CD8-positive, alpha-beta memory T cell (primary cell): ENCODE data around the gene MAML2. TPM values are rescaled to one million over a fixed set of nuclear protein-coding genes. Genes with fewer than 3 reads are reported as not detected.

Source experiments
- CTCF ChIA-PET: fragments of 350-600 bp; sonication (Branson Sonifier 250); formaldehyde crosslinking; loops from one replicate; lab custom pipeline; 2021; ENCODE audit warnings: antibody characterized with exemption; lab: Charles Lee
- POLR2A ChIA-PET: fragments of 350-600 bp; sonication (Branson Sonifier 250); formaldehyde crosslinking; loops from one replicate; lab custom pipeline; 2021; ENCODE audit warnings: antibody characterized with exemption; lab: Charles Lee
- DNase-seq, 5 donors: peaks; one replicate each; pipeline versions ENCODE4 v3.0.0 to v3.0.0-alpha.2; 2020 to 2022; ENCODE audit warnings: mixed read lengths in 1 of 5
- H3K27ac ChIP-seq: one replicate; pipeline ENCODE4 v1.7.0; 2013; ENCODE audit warnings: low read depth, mild to moderate bottlenecking, low read length, moderate library complexity
- H3K27me3 ChIP-seq: 2 replicates; pipeline ENCODE4 v1.7.0; 2013; ENCODE audit warnings: low read length, mild to moderate bottlenecking; ENCODE audit not compliant: insufficient read depth, poor library complexity, severe bottlenecking
- H3K36me3 ChIP-seq: 2 replicates; pipeline ENCODE4 v1.7.0; 2013; ENCODE audit warnings: mild to moderate bottlenecking, low read length, moderate library complexity; ENCODE audit not compliant: insufficient read depth
- H3K4me1 ChIP-seq: 2 replicates; pipeline ENCODE4 v1.7.0; 2013; ENCODE audit warnings: mild to moderate bottlenecking, low read length, moderate library complexity; ENCODE audit not compliant: insufficient read depth
- H3K4me3 ChIP-seq: 2 replicates; pipeline ENCODE4 v1.7.0; 2013; ENCODE audit warnings: mild to moderate bottlenecking, low read length
- H3K9me3 ChIP-seq: 2 replicates; pipeline ENCODE4 v1.7.0; 2013; ENCODE audit warnings: mild to moderate bottlenecking, low read length
- H3K27ac Mint-ChIP-seq, 8 donors: one replicate each; pipeline ENCODE4 v1.8.0; 2020 to 2021; ENCODE audit warnings: mixed read lengths in 8 of 8, mild to moderate bottlenecking in 6 of 8, inconsistent platforms in 3 of 8, moderate library complexity in 3 of 8
- H3K27me3 Mint-ChIP-seq, 2 donors: one replicate each; pipeline ENCODE4 v1.8.0; 2020 to 2021; ENCODE audit warnings: mixed read lengths in 2 of 2, mild to moderate bottlenecking in 1 of 2, moderate library complexity in 1 of 2
- H3K36me3 Mint-ChIP-seq, 3 donors: one replicate each; pipeline ENCODE4 v1.8.0; 2020 to 2021; ENCODE audit warnings: mixed read lengths in 3 of 3, inconsistent platforms in 1 of 3, mild to moderate bottlenecking in 1 of 3
- H3K4me1 Mint-ChIP-seq, 3 donors: one replicate each; pipeline ENCODE4 v1.8.0; 2020 to 2021; ENCODE audit warnings: mixed read lengths in 3 of 3, inconsistent platforms in 1 of 3, mild to moderate bottlenecking in 1 of 3
- H3K4me3 Mint-ChIP-seq, 7 donors: one replicate each; pipeline ENCODE4 v1.8.0; 2020 to 2021; ENCODE audit warnings: mixed read lengths in 7 of 7, mild to moderate bottlenecking in 6 of 7, moderate library complexity in 4 of 7, inconsistent platforms in 2 of 7
- H3K9me3 Mint-ChIP-seq, 5 donors: one replicate each; pipeline ENCODE4 v1.8.0; 2020 to 2022; ENCODE audit warnings: mixed read lengths in 5 of 5, mild to moderate bottlenecking in 3 of 5, moderate library complexity in 2 of 5, inconsistent platforms in 1 of 5
- polyA plus RNA-seq: library from polyadenylated mRNA; unstranded; fragments of 300-500 nt; fragmentation: Illumina TruSeq; gene quantifications from one replicate; pipeline ENCODE4 v1.2.3, GENCODE V29; 2021
- total RNA-seq, 2 experiments: library from RNA; stranded (reverse); gene quantifications; one replicate each; pipeline ENCODE4 v1.2.3, GENCODE V29; 2021

MAML2 gene
- total and polyA plus RNA-seq, 3 experiments from 2014 or later, result 11.1 to 15.9 (median 15.6) TPM

DNA sequence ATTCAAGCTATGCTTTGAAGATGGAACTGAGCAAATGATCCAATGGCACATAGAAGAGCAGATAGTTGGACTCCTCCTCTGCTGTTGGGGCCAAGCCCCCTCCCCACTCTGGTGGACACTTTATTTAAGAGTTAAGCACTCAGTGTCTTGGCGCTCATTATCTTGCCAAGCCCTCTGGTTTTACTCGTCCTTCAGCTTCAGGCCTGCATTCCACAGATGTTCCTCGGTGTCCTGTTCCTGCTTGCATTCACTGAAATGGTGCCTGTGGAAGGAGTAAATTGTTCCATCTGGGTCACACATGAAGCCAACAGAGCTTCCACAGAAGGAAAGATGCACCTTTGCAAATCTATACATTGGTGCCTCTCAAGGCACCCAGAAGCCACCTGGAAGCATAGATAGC, 26.1 kb downstream of the MAML2 start:
- no peak overlapping the region for H3K27ac ChIP-seq
- no peaks in the 10 kb centered on the region for H3K27me3 ChIP-seq
- H3K27me3 Mint-ChIP-seq, result no peaks in the 10 kb centered on the region
- H3K4me3 Mint-ChIP-seq, result no peak overlapping the region
- no peak overlapping the region for H3K4me3 ChIP-seq
- ChIA-PET CTCF (interaction anchor here (1.4 kb wide), 1 partner anchor 26 kb away, joined by 4 read pairs; the partner anchor contains the start of gene MAML2), POLR2A (interaction anchor here (1.1 kb wide), 1 partner anchor 25 kb away, joined by 3 read pairs; no protein-coding TSS in a partner anchor)
- DNase-seq, result no peak
- peaks cover 10 to 25% (median 19%) of the 10 kb centered on the region in 3 donors for H3K36me3 Mint-ChIP-seq
- peaks cover 6% of the 10 kb centered on the region for H3K36me3 ChIP-seq
- no peaks in the 10 kb centered on the region for H3K9me3 ChIP-seq
- peak overlapping the region in 2 of 8 donors; percentile 12 to 20 for H3K27ac Mint-ChIP-seq
- peaks cover 79 to 96% (median 96%) of the 10 kb centered on the region in 3 donors for H3K4me1 Mint-ChIP-seq
- H3K9me3 Mint-ChIP-seq, result no peaks in the 10 kb centered on the region
- peaks cover 77% of the 10 kb centered on the region for H3K4me1 ChIP-seq

DNA sequence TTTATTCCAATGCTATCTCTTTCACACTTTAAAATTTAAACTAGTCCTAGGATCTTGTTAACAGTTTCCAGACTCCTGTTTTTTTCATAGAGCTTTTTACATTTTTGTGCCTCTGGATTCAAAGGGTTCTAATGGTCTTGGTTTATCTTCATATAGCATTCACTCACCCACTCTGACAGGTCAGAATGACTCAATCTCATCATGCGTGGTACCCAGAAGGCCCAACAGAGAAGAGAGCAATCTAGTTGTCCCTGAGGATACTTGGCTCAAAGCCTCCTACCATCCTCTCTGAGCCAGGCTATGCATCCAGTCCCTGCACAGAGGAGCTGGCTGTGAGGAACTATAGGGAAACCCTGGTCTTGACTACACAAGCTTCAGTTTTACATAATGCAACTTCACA, 27.5 kb downstream of the MAML2 start:
- H3K4me1 Mint-ChIP-seq, result peaks cover 71 to 93% (median 92%) of the 10 kb centered on the region in 3 donors
- peak overlapping the region in 2 of 7 donors; percentile 2 to 12 for H3K4me3 Mint-ChIP-seq
- CTCF ChIA-PET, result interaction anchor here (2.8 kb wide), 1 partner anchor 26 kb away, joined by 20 read pairs; the partner anchor contains the start of gene MAML2
- no peaks in the 10 kb centered on the region for H3K27me3 Mint-ChIP-seq
- Histone ChIP-seq H3K27me3 (no peaks in the 10 kb centered on the region), H3K27ac (no peak overlapping the region), H3K4me3 (no peak overlapping the region), H3K4me1 (peaks cover 64% of the 10 kb centered on the region), H3K36me3 (peaks cover 6% of the 10 kb centered on the region), H3K9me3 (no peaks in the 10 kb centered on the region)
- H3K27ac Mint-ChIP-seq, result peak overlapping the region in 6 of 8 donors; percentile 12 to 82 (median 38)
- peaks cover 10 to 21% (median 17%) of the 10 kb centered on the region in 3 donors for H3K36me3 Mint-ChIP-seq
- no peaks in the 10 kb centered on the region for H3K9me3 Mint-ChIP-seq
- POLR2A ChIA-PET, result no interaction called here
- DNase-seq, result no peak

DNA sequence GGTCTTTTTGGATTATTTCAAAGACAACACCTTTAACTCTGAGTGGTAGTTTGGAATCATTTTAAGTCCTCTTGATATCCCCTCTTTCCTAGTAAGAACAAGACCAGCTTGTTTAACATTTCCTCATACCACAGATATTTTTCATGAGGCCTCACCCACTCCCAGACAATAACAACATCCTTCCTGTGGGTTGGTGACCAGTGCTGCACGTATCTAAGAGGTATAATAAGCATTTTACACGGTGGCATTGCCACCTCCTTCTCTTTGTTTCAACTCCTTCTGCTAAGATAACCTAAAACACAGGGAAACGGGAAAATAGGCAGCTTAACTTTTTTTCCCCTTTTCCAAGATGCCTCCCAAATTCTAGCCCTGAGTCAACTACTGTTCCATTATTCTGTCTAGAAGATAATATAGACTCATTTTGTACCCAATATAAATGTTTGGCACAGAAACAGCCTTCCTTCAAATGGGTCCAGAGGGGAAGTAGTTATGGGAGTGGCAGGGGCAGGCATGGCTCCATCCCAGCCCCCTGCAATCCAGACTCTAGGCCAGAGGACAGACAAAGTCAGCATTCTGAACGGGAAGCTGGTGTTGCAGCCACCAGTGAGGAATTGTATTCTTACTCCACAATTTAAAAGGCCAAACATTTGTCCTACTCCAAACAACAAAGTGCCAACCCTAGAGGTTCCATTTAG, 28.5 kb downstream of the MAML2 start:
- Histone ChIP-seq H3K4me3 (no peak overlapping the region), H3K27me3 (no peaks in the 10 kb centered on the region), H3K27ac (no peak overlapping the region), H3K36me3 (peaks cover 6% of the 10 kb centered on the region), H3K4me1 (peaks cover 55% of the 10 kb centered on the region), H3K9me3 (no peaks in the 10 kb centered on the region)
- Mint-ChIP-seq H3K27ac (peak overlapping the region in 7 of 8 donors; percentile 47 to 92 (median 80)), H3K9me3 (no peaks in the 10 kb centered on the region), H3K27me3 (no peaks in the 10 kb centered on the region), H3K4me1 (peaks cover 66 to 86% (median 84%) of the 10 kb centered on the region in 3 donors), H3K4me3 (peak overlapping the region in 6 of 7 donors; percentile 7 to 77 (median 55)), H3K36me3 (peaks cover 10 to 21% (median 15%) of the 10 kb centered on the region in 3 donors)
- DNase-seq, result no peak
- ChIA-PET POLR2A (interaction anchor here (0.5 kb wide), 1 partner anchor 351 kb away, joined by 4 read pairs; no protein-coding TSS in a partner anchor), CTCF (interaction anchor here (2.8 kb wide), 1 partner anchor 27 kb away, joined by 20 read pairs; the partner anchor contains the start of gene MAML2)

DNA sequence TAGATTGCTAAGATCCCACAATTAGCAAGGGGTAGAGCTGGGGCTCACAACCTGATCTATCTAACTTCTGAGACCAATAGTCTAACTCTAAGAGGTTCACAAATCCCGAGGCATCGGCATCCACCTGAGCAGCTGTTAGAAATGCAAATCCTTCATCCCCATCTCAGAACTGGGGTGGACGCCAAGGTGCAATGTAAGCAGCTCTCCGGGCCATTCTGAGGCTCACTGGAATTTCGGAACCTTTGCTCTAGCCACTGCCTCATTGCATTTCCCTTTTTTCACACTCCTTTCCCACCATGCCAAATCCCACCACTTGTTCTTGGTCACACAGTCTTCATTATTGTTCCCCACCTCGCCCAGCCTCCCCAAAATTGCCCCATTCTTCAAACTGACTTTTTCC, 29.8 kb downstream of the MAML2 start:
- Histone ChIP-seq H3K27me3 (no peaks in the 10 kb centered on the region), H3K27ac (no peak overlapping the region), H3K9me3 (no peaks in the 10 kb centered on the region), H3K36me3 (peaks cover 6% of the 10 kb centered on the region), H3K4me1 (peaks cover 53% of the 10 kb centered on the region), H3K4me3 (no peak overlapping the region)
- POLR2A ChIA-PET, result interaction anchor here (0.6 kb wide), 1 partner anchor 189 kb away, joined by 8 read pairs; no protein-coding TSS in a partner anchor
- Mint-ChIP-seq H3K4me1 (peaks cover 63 to 84% (median 84%) of the 10 kb centered on the region in 3 donors), H3K36me3 (peaks cover 10 to 23% (median 15%) of the 10 kb centered on the region in 3 donors), H3K27me3 (no peaks in the 10 kb centered on the region), H3K27ac (peak overlapping the region in 3 of 8 donors; percentile 10 to 20 (median 12)), H3K9me3 (no peaks in the 10 kb centered on the region), H3K4me3 (no peak overlapping the region)
- CTCF ChIA-PET, result interaction anchor here (1.0 to 2.8 kb wide), 2 partner anchors 29 kb away, joined by 3 to 20 read pairs; partner anchors contain the start of gene MAML2
- no peak for DNase-seq

DNA sequence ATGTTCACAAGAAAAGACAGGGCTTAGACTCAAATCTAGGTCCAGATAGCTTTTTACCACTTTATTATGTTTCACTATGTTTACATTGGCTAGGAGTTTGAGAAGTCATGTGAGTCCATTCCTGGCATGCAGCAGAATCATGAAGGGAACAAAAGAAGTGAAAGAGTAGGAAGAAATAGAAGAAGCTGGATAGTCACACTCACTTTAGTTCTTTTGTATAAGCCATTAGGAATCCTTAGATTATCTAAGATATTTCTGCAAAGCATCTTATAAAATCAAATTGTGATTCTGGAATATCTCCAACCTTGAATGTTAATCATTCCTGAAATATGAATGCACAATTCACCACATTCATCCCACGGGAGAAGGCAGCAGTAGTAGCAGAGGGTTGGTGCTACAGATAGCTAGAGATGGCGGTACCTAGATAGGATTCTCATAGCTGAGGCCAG, 31.9 kb downstream of the MAML2 start:
- H3K4me1 ChIP-seq, result peaks cover 54% of the 10 kb centered on the region
- H3K27me3 ChIP-seq, result no peaks in the 10 kb centered on the region
- Mint-ChIP-seq H3K27me3 (no peaks in the 10 kb centered on the region), H3K9me3 (no peaks in the 10 kb centered on the region), H3K27ac (peak overlapping the region in 1 of 8 donors; percentile 24), H3K4me3 (no peak overlapping the region), H3K4me1 (peaks cover 56 to 84% (median 84%) of the 10 kb centered on the region in 3 donors), H3K36me3 (peaks cover 4 to 10% (median 6%) of the 10 kb centered on the region in 3 donors)
- no peak overlapping the region for H3K27ac ChIP-seq
- H3K4me3 ChIP-seq, result no peak overlapping the region
- H3K9me3 ChIP-seq, result no peaks in the 10 kb centered on the region
- no peaks in the 10 kb centered on the region for H3K36me3 ChIP-seq
- POLR2A ChIA-PET, result no interaction called here
- CTCF ChIA-PET, result interaction anchor here (1.2 to 2.9 kb wide), 3 partner anchors 12 to 40 kb away, joined by 3 to 10 read pairs (median 4); partner anchors contain the start of gene MAML2
- DNase-seq, result no peak

DNA sequence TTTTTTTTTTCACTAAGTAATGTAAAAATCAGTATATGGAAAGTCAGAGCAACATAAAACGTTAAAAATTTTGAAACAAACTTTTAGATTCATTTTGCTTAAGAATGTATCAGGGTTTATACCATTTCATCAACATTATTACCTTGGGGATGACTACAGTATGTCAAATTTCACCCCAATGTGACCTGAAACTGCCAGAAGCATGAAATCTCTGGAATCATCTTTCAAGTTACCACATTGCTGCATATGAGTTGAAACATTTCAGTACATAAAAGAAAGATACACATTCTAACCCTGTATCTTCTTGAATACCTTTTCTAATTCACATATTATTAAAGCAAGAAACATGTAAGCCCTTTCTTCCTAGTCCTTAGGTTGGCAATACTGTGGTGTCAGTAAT, 32.8 kb downstream of the MAML2 start:
- POLR2A ChIA-PET, result no interaction called here
- DNase-seq, result no peak
- H3K4me3 Mint-ChIP-seq, result no peak overlapping the region
- peaks cover 49% of the 10 kb centered on the region for H3K4me1 ChIP-seq
- H3K9me3 ChIP-seq, result no peaks in the 10 kb centered on the region
- H3K9me3 Mint-ChIP-seq, result no peaks in the 10 kb centered on the region
- H3K4me3 ChIP-seq, result no peak overlapping the region
- no peaks in the 10 kb centered on the region for H3K27me3 Mint-ChIP-seq
- CTCF ChIA-PET, result interaction anchor here (1.2 to 2.9 kb wide), 2 partner anchors 33 to 39 kb away, joined by 3 to 10 read pairs; partner anchors contain the start of gene MAML2
- H3K27me3 ChIP-seq, result no peaks in the 10 kb centered on the region
- H3K4me1 Mint-ChIP-seq, result peaks cover 48 to 82% (median 75%) of the 10 kb centered on the region in 3 donors
- H3K36me3 Mint-ChIP-seq, result peaks cover 1 to 11% (median 3%) of the 10 kb centered on the region in 3 donors
- no peak overlapping the region for H3K27ac Mint-ChIP-seq
- H3K36me3 ChIP-seq, result no peaks in the 10 kb centered on the region
- H3K27ac ChIP-seq, result no peak overlapping the region

DNA sequence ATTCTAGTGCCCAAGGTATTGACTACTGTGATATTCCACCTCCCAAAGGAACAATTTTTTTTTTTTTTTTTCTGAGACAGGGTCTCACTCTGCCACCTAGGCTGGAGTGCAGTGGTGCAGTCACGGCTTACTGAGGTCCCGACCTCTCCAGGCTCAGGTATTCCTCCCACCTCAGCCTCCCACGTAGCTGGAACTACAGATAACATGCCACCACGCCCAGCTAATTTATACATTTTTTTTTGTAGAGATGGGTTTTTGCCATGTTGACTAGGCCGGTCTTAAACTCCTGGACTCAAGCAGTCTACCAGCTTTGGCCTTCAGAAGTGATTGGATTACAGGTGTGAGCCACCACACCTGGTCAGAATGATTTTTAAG, 33.4 kb downstream of the MAML2 start:
- peak overlapping the region in 4 of 8 donors; percentile 16 to 47 (median 28) for H3K27ac Mint-ChIP-seq
- POLR2A ChIA-PET, result no interaction called here

More for the DNA sequence above, 33.4 kb downstream of the MAML2 start:
- Mint-ChIP-seq H3K4me3 (no peak overlapping the region), H3K36me3 (peaks cover 1 to 12% (median 3%) of the 10 kb centered on the region in 3 donors), H3K4me1 (peaks cover 43 to 78% (median 70%) of the 10 kb centered on the region in 3 donors), H3K27me3 (no peaks in the 10 kb centered on the region), H3K9me3 (no peaks in the 10 kb centered on the region)
- no peak for DNase-seq
- no peaks in the 10 kb centered on the region for H3K27me3 ChIP-seq
- no peak overlapping the region for H3K27ac ChIP-seq
- no peaks in the 10 kb centered on the region for H3K9me3 ChIP-seq
- no peaks in the 10 kb centered on the region for H3K36me3 ChIP-seq
- peaks cover 44% of the 10 kb centered on the region for H3K4me1 ChIP-seq
- CTCF ChIA-PET, result interaction anchor here (2.9 kb wide), 1 partner anchor 34 kb away, joined by 10 read pairs; the partner anchor contains the start of gene MAML2
- H3K4me3 ChIP-seq, result no peak overlapping the region
